ENCODE data around the gene ADAP1.

GRCh38 chr7:890868-891267 lies 63.6 kb downstream of the ADAP1 start:
- no peak for TF ChIP-seq CTCF (IDR thresholded peaks at IDR 0.05)
- no peak for TF ChIP-seq POLR2A (IDR thresholded peaks at IDR 0.05)

Measured in adrenal gland (tissue), 5 donors.